HG03097 (cell line): Measurements from ENCODE around the gene ARHGAP26.

Source experiments
- ATAC-seq: cut with Tn5 transposase; IDR thresholded peaks from one replicate; pipeline ENCODE4 v1.9.1; 2021; ENCODE audit not compliant: unreplicated experiment, low FRiP score

ARHGAP26 gene

DNA sequence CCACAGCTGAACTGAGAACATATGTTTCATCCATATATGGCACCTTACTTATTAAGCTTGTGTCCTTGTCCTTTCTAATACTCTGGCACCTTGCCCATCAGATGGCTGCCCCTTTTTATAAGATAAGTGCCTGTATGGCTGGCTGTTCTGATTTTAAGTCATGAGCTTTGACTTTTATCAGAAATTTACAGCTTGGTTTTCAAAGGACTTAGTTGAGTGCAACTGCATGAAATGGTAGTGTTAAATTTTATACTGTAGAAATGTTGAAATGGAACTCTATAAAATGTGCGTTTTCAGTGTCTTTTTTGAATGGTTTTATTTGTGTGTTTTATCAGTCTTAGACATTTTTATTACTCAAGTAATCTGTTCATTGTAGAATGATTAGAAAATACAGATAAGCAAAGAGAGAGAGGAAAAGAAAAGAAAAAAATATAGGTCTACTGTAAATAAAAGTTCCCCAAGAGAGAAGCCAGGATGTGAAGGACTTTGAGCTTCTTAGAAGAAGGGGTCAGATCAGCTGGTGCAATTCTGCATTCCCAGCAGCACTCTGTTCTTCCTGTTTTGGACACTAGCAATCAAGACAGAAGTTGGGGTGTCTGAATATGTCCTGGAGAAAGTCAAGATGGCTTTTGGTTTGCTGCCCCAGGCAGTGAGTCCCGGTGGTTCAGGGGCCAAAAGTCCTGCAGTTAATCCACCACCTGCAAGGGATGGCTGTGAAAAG, 38.9 kb downstream of the ARHGAP26 start:
- ATAC-seq: no peak

DNA sequence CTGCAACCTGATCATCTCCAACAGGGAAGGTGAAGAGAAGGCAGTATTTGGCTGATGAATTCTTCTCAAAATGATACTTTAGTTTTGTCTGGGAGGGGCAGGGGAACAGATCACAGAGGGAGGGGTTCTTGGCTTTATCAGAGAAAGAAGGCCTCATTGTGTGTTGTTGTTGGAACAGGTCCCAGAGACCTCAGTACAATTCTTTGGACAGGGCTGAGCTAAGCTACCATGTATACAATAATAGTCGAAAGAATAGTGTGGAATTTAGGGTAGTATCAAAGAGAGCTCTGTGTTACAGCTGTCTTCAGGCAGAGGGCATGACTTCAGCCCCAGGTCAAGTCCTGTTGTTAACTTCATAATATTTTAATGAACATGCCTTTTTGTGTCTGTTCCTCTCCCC, 39.9 kb downstream of the ARHGAP26 start:
- no peak for ATAC-seq

DNA sequence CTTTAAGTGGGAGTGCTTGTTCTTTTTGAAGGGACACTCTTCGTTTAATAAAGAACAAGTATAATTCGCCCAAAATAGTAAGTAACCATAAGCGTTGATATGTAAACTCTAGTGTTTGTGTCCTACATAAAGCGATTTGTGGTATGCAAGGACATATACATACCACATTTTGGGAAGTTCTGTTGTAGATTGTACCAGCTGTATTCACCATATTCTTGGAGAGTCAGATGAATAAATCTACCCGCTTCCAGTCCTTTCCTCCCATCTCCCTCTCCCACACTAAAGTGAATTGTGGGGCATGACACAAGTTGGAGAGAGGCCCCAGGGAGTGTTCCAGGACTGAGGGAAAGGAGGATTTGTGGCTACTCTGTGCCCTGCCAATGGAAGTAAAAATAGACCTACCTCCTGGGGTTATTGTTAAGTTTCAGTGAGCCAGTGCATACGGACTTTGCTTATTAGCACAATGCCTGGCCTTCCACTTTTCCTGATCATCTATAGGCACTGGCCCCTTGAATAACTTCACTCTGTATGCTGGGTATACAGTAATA, 40.6 kb downstream of the ARHGAP26 start:
- ATAC-seq: no peak

DNA sequence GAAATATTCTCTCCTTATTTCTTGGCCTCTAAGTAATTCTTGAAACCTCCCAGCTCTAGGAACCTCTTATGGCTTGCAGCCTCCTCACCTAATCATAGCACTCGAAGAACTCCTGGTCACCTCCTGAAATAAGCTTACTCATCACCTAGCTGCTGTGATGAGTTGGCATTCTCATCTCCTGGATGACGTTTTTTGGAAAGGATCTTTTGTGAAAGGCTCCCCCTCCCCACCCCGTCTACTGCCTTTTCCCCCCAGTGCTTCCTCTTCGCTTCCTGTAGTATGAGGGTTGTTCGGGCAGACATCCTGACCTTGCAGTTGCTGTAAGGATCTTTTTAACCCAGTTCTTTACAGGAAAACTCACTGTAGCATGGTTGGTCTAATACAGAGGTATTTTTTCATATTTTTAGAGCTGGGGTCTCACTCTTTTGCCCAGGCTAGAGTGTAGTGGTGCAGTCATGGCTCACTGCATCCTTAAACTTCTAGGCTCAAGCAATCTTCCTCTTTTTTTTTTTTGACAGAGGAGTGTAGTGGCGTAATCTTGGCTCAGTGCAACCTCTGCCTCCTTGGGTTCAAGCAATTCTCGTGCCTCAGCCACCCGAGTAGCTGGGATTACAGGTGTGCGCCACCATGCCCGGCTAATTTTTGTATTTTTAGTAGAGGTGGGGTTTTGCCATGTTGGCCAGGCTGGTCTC, 41.8 kb downstream of the ARHGAP26 start:
- no peak for ATAC-seq

DNA sequence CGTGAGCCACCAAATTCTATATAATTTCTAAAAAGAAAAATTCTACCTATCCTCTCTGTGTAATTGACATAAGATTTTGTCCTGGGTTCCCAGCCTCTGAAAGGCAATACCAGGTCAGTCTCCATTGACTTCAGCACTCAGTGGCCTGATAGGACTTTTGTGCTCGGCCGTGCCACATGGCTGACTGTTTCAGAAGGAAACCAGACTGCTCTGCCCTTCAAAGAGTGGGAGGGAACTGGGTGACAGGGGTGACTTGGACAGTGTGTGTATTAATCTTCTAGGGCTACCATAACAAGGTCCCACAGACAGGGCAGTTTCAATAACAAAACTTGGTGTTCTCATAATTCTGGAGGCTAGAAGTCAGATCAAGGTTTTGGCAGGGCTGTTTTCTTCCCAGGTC, 43.0 kb downstream of the ARHGAP26 start:
- no peak for ATAC-seq

DNA sequence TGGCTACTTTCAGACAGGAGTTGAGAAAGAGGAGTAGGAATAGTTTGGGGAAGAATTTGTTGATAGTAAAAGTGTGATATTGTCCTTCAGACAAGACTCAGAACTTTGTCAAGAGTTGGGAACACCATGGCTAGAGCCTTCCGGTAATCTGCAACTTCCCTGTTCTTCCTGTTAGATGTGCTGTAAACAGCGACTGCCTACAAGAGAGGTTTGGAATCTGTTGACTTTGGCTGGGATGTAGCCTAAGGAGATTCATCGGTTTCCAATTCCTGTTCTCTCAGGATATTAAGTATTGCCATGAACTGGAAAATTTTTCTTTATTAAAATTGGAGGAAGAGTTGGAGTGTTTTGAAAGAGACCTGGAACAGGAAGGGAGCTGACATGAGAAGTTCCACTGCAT, 43.9 kb downstream of the ARHGAP26 start:
- ATAC-seq: no peak

DNA sequence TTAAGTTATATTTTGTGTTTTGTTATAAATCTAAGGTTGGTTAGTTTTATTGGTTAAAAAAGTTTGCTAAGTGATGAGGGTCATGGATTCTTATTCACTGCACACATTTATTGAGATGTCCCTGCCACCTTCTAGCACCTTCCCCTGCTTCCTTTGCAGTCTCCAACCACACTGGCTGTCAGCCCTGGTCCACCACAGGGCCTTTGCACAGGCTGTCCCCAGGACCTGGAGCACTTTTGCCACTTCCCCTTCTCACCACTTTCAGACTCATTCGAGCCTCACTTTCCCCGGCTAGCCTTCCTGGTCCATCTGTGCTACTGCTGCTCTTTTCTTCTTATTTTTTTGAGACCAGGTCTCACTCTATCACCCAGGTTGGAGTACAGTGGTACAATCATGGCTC, 45.3 kb downstream of the ARHGAP26 start:
- no peak for ATAC-seq

DNA sequence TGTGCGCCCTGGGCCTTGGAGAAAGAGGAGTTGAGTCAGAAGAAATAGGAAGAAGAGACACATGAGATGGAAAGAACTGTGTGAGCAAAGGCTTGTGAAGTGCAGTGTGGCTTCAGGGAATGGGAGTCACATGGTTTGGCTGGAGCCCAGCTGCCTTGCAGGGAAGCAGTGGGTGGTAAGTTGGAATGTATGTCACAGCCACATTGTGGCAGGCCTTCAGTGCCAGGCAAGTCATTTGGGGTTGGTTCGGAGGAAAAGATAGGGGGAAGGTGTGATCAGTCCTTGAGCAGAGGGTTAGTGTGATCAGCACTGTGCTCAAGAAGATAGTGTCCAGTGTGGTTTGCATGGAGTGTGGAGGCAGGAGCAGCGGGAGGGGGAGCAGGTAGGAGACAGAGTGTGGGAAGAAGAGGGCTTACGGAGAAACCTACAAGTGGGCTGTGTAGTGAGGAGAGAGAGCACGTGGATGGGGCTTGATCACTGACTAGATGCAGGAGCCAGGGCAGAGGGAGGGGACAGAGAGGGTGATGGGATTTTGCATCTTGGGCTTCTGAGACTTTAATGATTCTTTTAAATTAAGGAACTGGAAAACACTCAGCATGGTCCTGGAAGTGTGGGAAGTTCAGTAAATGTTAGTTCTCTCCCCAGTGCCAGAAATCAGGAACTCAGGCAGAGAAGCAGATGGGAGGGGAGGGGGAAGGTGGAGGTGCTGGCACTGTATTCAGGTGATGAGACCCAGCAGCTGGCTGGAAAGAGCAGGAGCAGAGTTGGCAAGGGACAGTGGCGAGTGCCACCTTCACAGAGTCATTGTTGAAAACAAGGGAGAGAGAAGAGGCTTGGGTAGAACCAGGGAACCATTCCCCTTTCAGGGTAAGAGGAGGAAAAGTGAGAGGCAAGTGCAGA, 46.6 kb downstream of the ARHGAP26 start:
- no peak for ATAC-seq

DNA sequence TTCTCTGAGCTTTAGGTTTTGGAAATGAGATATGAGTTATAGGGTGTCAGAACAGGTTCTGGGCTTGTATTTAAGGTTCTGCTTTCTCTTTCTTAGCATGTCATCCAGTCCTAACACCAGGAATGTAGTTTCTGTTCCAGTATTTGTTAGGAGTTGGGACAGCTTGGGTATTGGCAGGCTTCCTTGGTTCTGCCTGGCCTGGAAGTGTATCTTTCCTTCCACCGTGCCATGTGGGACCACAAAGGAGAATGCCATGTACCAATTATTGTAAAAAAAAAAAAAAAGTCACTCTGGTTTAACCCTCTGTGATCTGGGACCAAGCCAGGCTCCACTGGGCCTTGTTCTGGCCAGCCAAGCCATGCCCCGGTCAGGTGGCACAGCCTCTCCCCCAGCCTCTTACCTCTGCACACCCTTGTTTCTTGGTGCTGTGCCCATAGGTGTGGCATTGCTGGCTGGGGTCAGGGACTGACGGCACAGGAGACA, 47.8 kb downstream of the ARHGAP26 start:
- no peak for ATAC-seq

DNA sequence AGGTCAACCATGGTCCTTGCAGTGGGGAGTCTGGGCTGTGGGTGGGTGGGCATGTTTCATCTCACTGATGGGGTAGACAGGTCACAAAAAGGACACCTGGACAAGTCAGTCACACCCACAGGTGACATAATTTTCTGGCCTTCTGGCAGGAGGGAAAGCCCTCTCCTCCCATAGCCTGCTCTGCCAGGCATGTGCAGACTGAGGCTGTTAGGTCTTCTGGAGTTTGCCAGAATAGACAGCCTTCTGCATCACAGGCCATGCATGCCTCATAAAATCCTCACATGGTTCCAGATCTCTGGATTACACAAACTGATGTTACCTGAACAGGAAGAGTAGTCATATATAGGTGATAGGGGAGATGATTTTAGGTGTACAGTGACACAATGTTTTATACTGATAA, 49.1 kb downstream of the ARHGAP26 start:
- no peak for ATAC-seq

DNA sequence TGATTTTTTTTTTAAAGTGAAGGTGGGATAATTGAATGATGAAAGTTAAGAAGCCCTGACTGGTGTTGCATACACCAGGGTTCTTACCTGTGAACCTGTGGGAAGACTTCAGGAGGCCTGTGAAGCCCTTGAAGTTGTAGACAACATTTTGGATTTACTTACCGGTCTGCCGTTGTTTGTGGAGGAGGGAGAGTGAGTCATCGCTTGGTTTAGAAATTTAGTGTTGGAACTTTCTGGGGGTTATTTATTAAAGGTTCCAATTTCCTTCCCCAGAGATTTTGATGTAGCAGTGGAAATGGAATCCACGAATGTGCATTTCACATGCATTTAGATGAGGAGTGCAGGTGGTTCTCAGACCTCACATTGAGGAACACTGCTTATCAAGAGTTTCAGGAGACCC, 49.6 kb downstream of the ARHGAP26 start:
- ATAC-seq: no peak

DNA sequence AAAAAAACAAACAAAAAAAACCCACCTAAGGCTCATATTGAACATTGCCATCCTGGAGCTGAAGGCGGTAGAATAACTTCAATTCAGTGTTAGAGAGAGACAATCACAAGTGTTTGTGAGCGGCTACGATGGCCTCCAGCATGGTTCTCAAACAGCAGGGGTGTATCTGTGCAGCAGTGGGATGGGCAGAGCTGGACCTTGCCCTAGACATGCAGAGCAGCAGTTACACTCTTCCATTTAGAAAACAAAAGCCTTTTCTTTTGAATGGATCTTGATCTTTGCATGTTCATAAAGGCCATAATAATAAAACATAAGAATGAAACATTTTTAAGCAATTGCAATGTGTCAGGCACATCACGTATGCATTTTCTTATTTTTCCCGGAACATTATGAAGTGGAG, 50.3 kb downstream of the ARHGAP26 start:
- no peak for ATAC-seq

DNA sequence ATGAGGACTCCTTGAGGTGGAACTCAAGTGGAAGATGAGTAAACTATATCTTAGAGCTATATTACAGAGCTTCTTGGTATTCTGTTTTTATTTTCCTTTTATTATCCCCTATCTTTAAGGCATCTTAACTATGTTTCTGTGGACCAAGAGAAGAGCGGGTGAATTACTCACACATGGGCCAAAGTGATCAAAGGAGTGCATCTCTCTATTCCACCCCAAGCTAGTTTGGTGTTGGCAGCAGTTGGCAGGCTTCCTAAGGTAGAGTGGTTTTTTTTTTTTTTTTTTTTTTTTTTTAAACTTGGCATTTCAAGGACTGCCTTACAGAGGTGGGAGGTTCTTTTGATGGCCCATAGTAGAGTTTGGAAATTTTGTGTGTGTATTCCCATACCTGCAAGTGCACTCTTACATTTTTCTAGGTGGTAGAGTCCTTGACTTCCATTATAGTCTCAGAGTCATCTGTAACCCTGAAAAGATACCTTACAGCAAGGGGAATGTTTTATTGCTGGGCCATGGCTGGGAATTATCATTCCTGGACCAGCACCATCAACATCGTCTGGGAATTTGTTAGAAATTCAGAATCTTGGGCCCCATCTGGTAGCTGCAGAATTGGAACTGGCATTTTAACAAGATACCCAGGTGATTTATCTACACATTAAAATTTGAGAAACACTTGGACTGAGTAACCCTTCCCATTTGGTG, 51.0 kb downstream of the ARHGAP26 start:
- ATAC-seq: no peak

DNA sequence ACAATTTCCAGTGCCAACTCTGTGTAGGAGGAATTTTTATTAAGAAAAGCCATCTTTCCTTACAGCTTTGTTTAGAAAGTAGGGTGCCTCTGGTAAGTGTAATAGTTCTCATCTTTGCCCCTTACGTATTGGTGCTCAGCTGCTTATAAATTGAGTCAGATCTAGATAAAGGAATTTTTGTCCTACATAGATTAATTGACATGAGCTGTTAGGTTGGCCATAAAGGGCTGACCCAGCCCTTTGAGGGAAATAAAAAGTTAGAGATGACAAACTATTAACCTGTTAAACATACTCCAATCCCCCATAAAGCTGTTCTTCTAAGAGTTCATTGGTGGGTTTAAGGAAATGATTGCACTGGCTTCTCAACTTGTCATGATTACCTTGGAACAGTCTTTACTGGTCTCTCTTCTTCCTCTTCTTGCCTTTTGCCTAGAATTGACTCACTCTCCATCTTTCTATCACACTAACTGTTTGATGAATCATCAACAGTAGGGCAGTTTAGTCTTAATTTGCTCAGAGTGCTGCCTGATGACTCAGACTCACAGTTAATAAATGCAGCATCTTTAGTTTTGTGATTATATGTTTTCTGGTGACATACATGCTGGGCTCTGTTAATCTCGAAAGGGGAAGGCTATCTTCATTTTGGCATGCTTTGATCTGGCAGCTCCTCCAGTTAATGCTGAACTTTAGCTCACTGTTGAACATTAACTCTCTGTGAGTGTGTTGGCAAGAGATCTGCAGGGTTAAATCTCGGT, 51.7 kb downstream of the ARHGAP26 start:
- peak; percentile 49 for ATAC-seq

DNA sequence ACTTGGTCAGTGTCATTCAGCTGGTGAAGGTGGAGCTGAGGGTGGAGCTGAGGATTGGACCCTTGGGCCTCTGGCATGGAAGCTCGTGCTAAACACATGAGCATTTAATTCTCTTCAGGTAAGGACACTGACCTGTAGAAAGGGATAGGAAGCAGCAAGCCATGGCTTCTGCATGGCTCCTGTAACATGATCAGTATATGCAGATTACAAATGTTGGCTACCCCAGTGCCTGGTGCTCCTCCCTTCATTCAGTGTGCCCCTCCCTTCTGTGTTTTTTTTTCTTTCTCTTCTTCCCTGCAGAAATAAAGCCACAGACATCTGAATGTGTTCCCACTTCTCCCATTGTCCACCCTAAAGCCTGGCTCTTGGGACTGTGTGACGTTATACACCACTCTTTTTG, 52.9 kb downstream of the ARHGAP26 start:
- no peak for ATAC-seq

DNA sequence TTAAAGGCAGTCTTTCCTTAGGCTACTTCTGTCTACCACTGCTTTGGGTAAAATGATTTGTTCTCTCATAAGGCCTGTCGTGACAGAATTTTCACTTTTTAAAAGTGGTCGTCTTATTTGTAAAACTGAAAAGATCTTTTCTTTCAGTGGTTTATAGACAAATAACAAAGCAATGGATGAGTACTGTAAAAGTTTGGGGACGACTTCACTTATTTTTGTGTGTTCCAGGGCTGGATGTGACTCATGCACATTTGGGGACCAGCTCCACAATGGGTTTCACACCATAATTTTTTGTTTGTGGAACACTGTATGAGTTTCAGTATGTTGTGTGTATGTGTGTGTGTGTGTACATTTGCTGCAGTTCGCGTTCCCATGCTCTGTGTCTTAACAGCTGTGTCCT, 53.6 kb downstream of the ARHGAP26 start:
- ATAC-seq: no peak

DNA sequence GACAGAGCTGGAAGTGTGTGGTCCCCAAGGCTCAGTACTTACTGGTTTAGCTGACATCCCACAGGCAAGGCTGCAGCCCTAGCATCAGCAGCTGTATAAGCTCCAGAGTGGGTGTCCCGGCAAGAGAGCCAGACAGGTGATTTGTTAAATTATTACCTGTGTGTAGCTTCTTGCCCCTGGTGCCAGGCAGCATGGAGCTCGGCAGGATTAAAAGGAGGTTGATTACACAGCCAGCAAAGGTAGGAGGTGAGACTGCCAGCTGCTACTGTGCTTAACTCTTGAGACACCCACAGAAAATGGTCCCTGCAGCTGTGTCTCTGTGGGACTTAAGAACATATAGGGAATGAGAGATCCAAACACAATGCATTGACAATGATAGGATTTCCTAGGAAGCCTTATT, 54.2 kb downstream of the ARHGAP26 start:
- no peak for ATAC-seq

DNA sequence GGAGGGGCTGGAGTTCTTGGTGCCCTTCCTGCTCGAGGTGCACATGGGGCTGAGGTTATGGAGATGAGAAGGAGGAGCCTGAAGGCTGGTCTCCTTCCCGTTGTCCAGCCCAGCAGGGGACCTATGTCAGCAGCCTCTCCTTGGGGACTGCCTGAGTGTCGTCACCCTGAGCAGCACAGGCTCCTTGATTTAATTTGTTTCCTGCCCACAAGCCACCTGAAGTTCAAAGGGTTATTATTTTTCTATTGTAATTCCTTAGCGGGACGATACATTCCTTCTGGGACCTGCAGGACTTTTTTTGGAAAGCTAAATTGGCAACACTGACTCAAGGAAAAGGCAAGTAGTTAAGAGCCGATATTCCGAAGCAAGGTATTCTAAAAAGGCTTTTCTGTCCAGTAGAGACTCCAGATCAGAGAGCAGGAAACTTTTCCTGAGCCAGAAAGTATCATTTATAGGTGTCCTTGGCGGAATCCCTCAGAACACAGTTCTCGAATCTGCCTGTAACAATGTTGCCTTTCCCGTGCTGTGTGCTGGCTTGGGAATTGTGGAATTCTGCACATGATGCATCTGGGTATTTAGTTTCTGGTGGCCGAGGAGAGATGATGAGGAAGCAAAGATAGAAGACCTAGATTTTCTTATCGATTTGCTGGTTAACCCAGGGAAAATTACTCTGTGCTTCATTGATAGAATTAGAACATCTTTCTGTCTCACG, 55.4 kb downstream of the ARHGAP26 start:
- no peak for ATAC-seq

DNA sequence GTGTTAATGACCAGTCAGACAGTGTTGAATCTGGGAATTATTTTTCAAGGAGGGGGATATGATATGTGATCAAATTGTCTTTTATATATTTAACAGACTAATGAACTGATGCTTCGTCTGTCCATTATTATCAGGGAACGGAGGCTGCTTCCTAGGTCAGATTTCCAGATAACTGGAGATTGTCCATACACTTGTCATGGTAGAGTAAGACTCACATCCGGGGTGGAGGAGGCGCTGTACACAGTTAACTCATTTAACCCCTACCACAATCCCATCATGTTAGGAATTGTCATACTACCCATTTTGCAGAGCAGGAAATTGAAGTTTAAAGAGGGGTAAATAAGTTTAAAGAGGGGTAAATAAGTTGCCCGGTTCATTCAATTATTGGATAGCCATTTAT, 55.9 kb downstream of the ARHGAP26 start:
- ATAC-seq: no peak
